SK-N-SH treated with all-trans-retinoic acid at 6 μM for 48 hours (cell line): ENCODE measurements around the gene RFESD.

Experiments used
- ARNTL ChIP-seq: fragments of 450-650 bp; formaldehyde crosslinking; IDR thresholded peaks from 2 replicates; pipeline ENCODE4 v1.5.0; 2020; ENCODE audit warnings: low read depth, mild to moderate bottlenecking, moderate library complexity, borderline replicate concordance
- TCF4 ChIP-seq: fragments of 250-450 bp; sonication (Bioruptor Pico); IDR thresholded peaks from 2 replicates; pipeline ENCODE4 v1.8.0; 2021; ENCODE audit warnings: mild to moderate bottlenecking, moderate library complexity, borderline replicate concordance
- ZFP30 ChIP-seq: fragments of 450-650 bp; formaldehyde crosslinking; IDR thresholded peaks from 2 replicates; pipeline ENCODE4 v1.5.0; 2022; ENCODE audit warnings: mild to moderate bottlenecking, moderate library complexity
- TF ChIP-seq, protein P1 (sequence below): fragments of 250-450 bp; sonication (Bioruptor Pico); IDR thresholded peaks from 2 replicates; pipeline ENCODE4 v1.5.1; 2020; ENCODE audit warnings: low read depth, mild to moderate bottlenecking, moderate library complexity
- TF ChIP-seq, protein P2 (sequence below): fragments of 250-450 bp; sonication (Bioruptor Pico); IDR thresholded peaks from 2 replicates; pipeline ENCODE4 v1.5.0; 2020; ENCODE audit warnings: mild to moderate bottlenecking, moderate library complexity
- TF ChIP-seq, protein P3 (sequence below): fragments of 250-450 bp; sonication (Bioruptor Pico); IDR thresholded peaks from 2 replicates; pipeline ENCODE4 v1.8.0; 2020; ENCODE audit warnings: mild to moderate bottlenecking, moderate library complexity, borderline replicate concordance

DNA sequence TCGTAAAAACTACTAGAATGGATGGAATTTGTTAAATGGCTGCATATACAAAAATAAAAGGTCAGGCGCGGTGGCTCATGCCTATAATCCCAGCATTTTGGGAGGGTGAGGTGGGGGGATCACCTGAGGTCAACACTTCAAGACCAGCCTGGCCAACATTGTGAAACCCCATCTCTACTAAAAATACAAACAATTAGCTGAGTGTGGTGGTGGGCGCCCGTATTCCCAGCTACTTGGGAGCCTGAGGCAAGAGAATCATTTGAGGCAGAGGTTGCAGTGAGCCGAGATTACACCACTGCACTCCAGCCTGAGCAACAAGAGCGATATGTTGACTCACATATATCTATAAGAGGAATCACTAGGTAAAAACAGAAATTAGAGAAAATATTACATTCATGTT lies 36.0 kb upstream of the RFESD start:
- TF ChIP-seq TCF4 (CRISPR knock-in tag) (no peak), ARNTL (no peak), ZFP30 (CRISPR knock-in tag) (no peak)
- TF ChIP-seq, protein P1, sequence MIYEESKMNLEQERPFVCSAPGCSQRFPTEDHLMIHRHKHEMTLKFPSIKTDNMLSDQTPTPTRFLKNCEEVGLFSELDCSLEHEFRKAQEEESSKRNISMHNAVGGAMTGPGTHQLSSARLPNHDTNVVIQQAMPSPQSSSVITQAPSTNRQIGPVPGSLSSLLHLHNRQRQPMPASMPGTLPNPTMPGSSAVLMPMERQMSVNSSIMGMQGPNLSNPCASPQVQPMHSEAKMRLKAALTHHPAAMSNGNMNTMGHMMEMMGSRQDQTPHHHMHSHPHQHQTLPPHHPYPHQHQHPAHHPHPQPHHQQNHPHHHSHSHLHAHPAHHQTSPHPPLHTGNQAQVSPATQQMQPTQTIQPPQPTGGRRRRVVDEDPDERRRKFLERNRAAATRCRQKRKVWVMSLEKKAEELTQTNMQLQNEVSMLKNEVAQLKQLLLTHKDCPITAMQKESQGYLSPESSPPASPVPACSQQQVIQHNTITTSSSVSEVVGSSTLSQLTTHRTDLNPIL (CRISPR knock-in tag): no peak
- TF ChIP-seq, protein P2, sequence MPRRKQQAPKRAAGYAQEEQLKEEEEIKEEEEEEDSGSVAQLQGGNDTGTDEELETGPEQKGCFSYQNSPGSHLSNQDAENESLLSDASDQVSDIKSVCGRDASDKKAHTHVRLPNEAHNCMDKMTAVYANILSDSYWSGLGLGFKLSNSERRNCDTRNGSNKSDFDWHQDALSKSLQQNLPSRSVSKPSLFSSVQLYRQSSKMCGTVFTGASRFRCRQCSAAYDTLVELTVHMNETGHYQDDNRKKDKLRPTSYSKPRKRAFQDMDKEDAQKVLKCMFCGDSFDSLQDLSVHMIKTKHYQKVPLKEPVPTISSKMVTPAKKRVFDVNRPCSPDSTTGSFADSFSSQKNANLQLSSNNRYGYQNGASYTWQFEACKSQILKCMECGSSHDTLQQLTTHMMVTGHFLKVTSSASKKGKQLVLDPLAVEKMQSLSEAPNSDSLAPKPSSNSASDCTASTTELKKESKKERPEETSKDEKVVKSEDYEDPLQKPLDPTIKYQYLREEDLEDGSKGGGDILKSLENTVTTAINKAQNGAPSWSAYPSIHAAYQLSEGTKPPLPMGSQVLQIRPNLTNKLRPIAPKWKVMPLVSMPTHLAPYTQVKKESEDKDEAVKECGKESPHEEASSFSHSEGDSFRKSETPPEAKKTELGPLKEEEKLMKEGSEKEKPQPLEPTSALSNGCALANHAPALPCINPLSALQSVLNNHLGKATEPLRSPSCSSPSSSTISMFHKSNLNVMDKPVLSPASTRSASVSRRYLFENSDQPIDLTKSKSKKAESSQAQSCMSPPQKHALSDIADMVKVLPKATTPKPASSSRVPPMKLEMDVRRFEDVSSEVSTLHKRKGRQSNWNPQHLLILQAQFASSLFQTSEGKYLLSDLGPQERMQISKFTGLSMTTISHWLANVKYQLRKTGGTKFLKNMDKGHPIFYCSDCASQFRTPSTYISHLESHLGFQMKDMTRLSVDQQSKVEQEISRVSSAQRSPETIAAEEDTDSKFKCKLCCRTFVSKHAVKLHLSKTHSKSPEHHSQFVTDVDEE: no peak
- TF ChIP-seq, protein P3, sequence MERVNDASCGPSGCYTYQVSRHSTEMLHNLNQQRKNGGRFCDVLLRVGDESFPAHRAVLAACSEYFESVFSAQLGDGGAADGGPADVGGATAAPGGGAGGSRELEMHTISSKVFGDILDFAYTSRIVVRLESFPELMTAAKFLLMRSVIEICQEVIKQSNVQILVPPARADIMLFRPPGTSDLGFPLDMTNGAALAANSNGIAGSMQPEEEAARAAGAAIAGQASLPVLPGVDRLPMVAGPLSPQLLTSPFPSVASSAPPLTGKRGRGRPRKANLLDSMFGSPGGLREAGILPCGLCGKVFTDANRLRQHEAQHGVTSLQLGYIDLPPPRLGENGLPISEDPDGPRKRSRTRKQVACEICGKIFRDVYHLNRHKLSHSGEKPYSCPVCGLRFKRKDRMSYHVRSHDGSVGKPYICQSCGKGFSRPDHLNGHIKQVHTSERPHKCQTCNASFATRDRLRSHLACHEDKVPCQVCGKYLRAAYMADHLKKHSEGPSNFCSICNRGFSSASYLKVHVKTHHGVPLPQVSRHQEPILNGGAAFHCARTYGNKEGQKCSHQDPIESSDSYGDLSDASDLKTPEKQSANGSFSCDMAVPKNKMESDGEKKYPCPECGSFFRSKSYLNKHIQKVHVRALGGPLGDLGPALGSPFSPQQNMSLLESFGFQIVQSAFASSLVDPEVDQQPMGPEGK (CRISPR knock-in tag): no peak
